ENCODE data around the gene PRODH2.

- TF ChIP-seq CTCF (IDR thresholded peaks at IDR 0.05) (no peak), POLR2A (IDR thresholded peaks at IDR 0.05) (no peak)
Observed at GRCh38 chr19:35841961-35842595, 29.4 kb upstream of the PRODH2 start.
